Spleen (tissue), 7 donors: ENCODE data around the gene RNGTT.

Experiments
- POLR2A ChIP-seq, 3 donors: fragments of 450-650 bp; IDR thresholded peaks; one replicate each; pipeline ENCODE4 v1.5.1; 2017; ENCODE audit warnings: antibody characterized with exemption in 3 of 3, mild to moderate bottlenecking in 1 of 3
- TF ChIP-seq, protein P1 (sequence below), 11 experiments: fragments of 200-600 bp in 7 of 11; fragments of 450-650 bp in 4 of 11; sonication (generic) in 4 of 11; IDR thresholded peaks in 8 of 11; conservative IDR thresholded peaks in 3 of 11; 1 replicate in 7 of 11; 2 replicates in 4 of 11; pipeline versions ENCODE4 v1.4.0 to v1.8.0; 2016 to 2021; ENCODE audit warnings: antibody characterized with exemption in 11 of 11, inconsistent platforms in 4 of 11, mild to moderate bottlenecking in 1 of 11
- donor health status: DM: no; HTN: no; CAD: no; lungs with moderate emphysema.
- donor health status: DM: no; HTN: no; CAD: no.
- donor health status: DM: no; HTN: no; CAD: no.

- TF ChIP-seq, protein P1, sequence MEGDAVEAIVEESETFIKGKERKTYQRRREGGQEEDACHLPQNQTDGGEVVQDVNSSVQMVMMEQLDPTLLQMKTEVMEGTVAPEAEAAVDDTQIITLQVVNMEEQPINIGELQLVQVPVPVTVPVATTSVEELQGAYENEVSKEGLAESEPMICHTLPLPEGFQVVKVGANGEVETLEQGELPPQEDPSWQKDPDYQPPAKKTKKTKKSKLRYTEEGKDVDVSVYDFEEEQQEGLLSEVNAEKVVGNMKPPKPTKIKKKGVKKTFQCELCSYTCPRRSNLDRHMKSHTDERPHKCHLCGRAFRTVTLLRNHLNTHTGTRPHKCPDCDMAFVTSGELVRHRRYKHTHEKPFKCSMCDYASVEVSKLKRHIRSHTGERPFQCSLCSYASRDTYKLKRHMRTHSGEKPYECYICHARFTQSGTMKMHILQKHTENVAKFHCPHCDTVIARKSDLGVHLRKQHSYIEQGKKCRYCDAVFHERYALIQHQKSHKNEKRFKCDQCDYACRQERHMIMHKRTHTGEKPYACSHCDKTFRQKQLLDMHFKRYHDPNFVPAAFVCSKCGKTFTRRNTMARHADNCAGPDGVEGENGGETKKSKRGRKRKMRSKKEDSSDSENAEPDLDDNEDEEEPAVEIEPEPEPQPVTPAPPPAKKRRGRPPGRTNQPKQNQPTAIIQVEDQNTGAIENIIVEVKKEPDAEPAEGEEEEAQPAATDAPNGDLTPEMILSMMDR (IDR thresholded peaks at IDR 0.05 in 8 of 11, conservative IDR thresholded peaks at IDR 0.05 in 3 of 11), result no peak
- TF ChIP-seq POLR2A (IDR thresholded peaks at IDR 0.05), result no peak
Observed at GRCh38 chr6:88984152-88984551, 20.7 kb upstream of the RNGTT start.
